ENCODE results near the gene AASDHPPT. TPM values are rescaled to one million over a fixed set of nuclear protein-coding genes. Genes with fewer than 3 reads are reported as not detected.

Gene AASDHPPT
- polyA plus RNA-seq, 2 of the 4 experiments (the other 2 are of a cell fraction): 40.5 to 68.1 TPM

GRCh38 chr11:106072804-106073203, 4.7 kb upstream of the AASDHPPT start:
- Histone ChIP-seq H3K9me3 (no peaks in the 10 kb centered on the region), H3K27ac (no peak overlapping the region), H3K4me2 (no peak overlapping the region), H3K4me3 (no peak overlapping the region), H3K4me1 (0 out of 3 replicates have a peak, but pooled peaks cover 6% of the 10 kb centered on the region)
- DNase-seq (ENCODE audit: low read depth in 1 of 2, low spot score in 1 of 2) (no peak), FAIRE-seq (no peak), ATAC-seq (no peak)
- TF ChIP-seq CBX2 (IDR thresholded peaks at IDR 0.05; ENCODE audit: borderline replicate concordance, low read depth) (no peak), ATOH8 (CRISPR knock-in tag; IDR thresholded peaks at IDR 0.05; ENCODE audit: low read depth) (no peak), RNF2 (IDR thresholded peaks at IDR 0.05; ENCODE audit: borderline replicate concordance, low read depth) (no peak), POLR2AphosphoS2 (conservative IDR thresholded peaks at IDR 0.05; ENCODE audit: low read length) (no peak), HES2 (IDR thresholded peaks at IDR 0.05) (no peak), BHLHE40 (IDR thresholded peaks at IDR 0.05; ENCODE audit: low read depth, low read length) (no peak), FOSB (CRISPR knock-in tag; IDR thresholded peaks at IDR 0.05) (no peak), ZFP36 (IDR thresholded peaks at IDR 0.05; ENCODE audit: borderline replicate concordance, partially characterized antibody) (no peak), MYC (IDR thresholded peaks at IDR 0.05; ENCODE audit: borderline replicate concordance, low read length) (no peak), CHD2 (IDR thresholded peaks at IDR 0.05; ENCODE audit: low read length, partially characterized antibody) (no peak), KDM1A (IDR thresholded peaks at IDR 0.05; ENCODE audit: low read depth) (no peak), ZNF302 (CRISPR knock-in tag; IDR thresholded peaks at IDR 0.05) (no peak), RFX5 (IDR thresholded peaks at IDR 0.05) (no peak), RAD21 (conservative IDR thresholded peaks at IDR 0.05 in 1 of 2, IDR thresholded peaks at IDR 0.05 in 1 of 2) (no peak), RARB (CRISPR knock-in tag; IDR thresholded peaks at IDR 0.05) (no peak), JUNB (IDR thresholded peaks at IDR 0.05) (no peak), ZSCAN20 (CRISPR knock-in tag; IDR thresholded peaks at IDR 0.05) (no peak), HDAC2 (IDR thresholded peaks at IDR 0.05) (no peak)
- TF ChIP-seq, protein P1, sequence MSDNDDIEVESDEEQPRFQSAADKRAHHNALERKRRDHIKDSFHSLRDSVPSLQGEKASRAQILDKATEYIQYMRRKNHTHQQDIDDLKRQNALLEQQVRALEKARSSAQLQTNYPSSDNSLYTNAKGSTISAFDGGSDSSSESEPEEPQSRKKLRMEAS (IDR thresholded peaks at IDR 0.05): no peak
- 48% methylated on average over 1 of the region's 1 CpG for WGBS (ENCODE audit: missing lambda C conversion rate)
- POLR2A ChIA-PET: no interaction called here
- CTCF ChIA-PET: no interaction called here

DNA sequence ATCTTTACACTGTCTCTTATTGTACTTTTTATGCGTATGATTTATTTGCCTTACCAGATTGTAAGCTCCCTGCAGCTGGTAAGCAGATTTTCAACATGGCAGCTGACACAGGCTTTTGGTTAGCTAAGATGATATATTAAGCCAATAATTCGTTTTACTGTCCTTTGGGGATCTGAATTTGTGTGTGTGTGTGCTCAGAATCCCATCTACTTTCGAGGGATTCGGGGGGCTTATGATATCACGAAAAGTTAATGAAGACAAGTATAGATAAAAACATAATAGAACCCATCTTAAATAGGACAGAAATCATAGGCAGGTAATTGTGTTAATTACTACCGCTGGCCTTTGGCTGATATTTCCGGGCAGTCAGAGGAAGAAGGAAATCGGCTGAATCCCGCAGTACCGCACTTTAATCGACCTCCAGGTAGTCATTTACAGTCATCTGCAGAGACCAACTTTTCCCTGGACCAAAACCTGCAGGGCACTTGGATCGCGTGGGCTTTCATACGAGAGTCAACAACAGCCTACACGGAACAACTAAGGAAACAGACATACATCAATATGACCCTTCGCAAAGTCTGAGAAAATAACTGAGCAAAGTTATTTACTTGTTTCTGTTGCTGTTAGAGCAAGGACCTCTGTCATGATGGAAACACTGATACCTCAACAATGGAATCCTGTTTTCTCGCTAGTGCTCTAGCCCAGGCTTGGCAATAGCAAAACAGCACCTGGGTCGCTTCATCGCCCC, 1.1 kb upstream of the AASDHPPT start:
- DNase-seq (ENCODE audit: low read depth in 1 of 2, low spot score in 1 of 2) (no peak), FAIRE-seq (no peak), ATAC-seq (no peak)
- peaks cover 23% of the 10 kb centered on the region; the same call in 2 of the 3 replicates for H3K4me1 ChIP-seq
- TF ChIP-seq MAZ (IDR thresholded peaks at IDR 0.05; ENCODE audit: borderline replicate concordance, low read depth, low read length): no peak
- TF ChIP-seq, protein P1 (IDR thresholded peaks at IDR 0.05): no peak
- TF ChIP-seq, protein P2, sequence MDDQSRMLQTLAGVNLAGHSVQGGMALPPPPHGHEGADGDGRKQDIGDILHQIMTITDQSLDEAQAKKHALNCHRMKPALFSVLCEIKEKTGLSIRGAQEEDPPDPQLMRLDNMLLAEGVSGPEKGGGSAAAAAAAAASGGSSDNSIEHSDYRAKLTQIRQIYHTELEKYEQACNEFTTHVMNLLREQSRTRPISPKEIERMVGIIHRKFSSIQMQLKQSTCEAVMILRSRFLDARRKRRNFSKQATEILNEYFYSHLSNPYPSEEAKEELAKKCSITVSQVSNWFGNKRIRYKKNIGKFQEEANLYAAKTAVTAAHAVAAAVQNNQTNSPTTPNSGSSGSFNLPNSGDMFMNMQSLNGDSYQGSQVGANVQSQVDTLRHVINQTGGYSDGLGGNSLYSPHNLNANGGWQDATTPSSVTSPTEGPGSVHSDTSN (IDR thresholded peaks at IDR 0.05): no peak
- TF ChIP-seq FOSB (CRISPR knock-in tag; IDR thresholded peaks at IDR 0.05): no peak
- no peak for TF ChIP-seq HOXB5 (CRISPR knock-in tag; IDR thresholded peaks at IDR 0.05)
- no peak for TF ChIP-seq ZC3H11A (IDR thresholded peaks at IDR 0.05)
- no peak for TF ChIP-seq HEYL (CRISPR knock-in tag; IDR thresholded peaks at IDR 0.05)
- no peak for TF ChIP-seq POLR2AphosphoS2 (conservative IDR thresholded peaks at IDR 0.05; ENCODE audit: low read length)
- no peak for TF ChIP-seq KDM5A (IDR thresholded peaks at IDR 0.05)
- TF ChIP-seq CBX8 (IDR thresholded peaks at IDR 0.05): no peak
- TF ChIP-seq HES2 (IDR thresholded peaks at IDR 0.05): no peak
- TF ChIP-seq KDM1A (IDR thresholded peaks at IDR 0.05; ENCODE audit: low read depth): no peak
- TF ChIP-seq, protein P3, sequence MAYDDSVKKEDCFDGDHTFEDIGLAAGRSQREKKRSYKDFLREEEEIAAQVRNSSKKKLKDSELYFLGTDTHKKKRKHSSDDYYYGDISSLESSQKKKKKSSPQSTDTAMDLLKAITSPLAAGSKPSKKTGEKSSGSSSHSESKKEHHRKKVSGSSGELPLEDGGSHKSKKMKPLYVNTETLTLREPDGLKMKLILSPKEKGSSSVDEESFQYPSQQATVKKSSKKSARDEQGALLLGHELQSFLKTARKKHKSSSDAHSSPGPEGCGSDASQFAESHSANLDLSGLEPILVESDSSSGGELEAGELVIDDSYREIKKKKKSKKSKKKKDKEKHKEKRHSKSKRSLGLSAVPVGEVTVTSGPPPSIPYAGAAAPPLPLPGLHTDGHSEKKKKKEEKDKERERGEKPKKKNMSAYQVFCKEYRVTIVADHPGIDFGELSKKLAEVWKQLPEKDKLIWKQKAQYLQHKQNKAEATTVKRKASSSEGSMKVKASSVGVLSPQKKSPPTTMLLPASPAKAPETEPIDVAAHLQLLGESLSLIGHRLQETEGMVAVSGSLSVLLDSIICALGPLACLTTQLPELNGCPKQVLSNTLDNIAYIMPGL (CRISPR knock-in tag; IDR thresholded peaks at IDR 0.05; ENCODE audit: borderline replicate concordance): no peak
- no peak for TF ChIP-seq CEBPB (IDR thresholded peaks at IDR 0.05)
- no peaks in the 10 kb centered on the region for H3K9me3 ChIP-seq
- POLR2A ChIA-PET: interaction anchor here (1.4 kb wide), 1 partner anchor 10 kb away, joined by 7 read pairs; no protein-coding TSS in a partner anchor
- CTCF ChIA-PET: interaction anchor here (0.6 kb wide), 1 partner anchor 1040 kb away, joined by 3 read pairs; no protein-coding TSS in a partner anchor
- WGBS (ENCODE audit: missing lambda C conversion rate): 33% methylated on average over 19 of the region's 19 CpGs
- H3K4me3 ChIP-seq: peak overlapping the region; percentile 76
- peak overlapping the region; percentile 91 for H3K4me2 ChIP-seq
- H3K27ac ChIP-seq: peak overlapping the region; percentile 79 to 90
